ENCODE data around the gene IGF1. TPM values are rescaled to one million over a fixed set of nuclear protein-coding genes. Genes with fewer than 3 reads are reported as not detected.

IGF1 gene
- total and polyA plus RNA-seq, 12 donors = 1.7 to 28.4 (median 16.5) TPM

DNA sequence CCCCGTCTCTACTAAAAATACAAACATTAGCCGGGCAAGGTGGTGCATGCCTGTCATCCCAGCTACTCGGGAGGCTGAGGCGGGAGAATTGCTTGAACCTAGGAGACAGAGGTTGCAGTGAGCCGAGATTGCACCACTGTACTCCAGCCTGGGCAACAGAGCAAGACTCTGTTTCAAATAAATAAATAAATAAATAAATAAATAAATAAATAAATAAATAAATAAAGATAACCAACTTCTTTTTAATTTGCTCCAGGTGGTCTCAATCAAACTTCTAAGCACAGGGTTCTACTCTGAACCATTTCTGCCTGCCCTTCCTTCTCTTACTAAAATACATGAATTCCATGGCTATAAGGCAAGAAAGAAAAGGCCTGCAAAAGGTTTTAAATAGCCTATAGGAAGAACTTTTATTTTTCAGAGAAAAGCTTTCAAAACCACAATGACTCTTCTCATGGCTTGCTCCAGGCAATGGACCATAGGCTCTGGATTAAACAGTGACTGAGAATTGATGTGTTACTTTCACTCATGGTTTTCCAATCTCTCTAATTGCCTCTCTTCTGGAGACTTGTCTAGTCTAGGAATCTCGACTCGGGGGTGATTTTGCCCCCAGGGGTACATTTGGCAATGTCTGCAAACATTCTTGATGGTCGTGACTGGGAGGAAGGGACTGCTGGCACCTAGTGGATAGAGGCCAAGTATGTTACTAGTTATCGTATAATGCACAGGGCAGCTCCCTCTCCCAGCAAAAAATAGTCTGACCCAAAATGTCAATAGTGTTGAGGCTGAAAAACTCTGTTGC, 14.4 kb downstream of the IGF1 start:
- intact Hi-C loops (cut with DNase I) = no loop called here
- WGBS, 4 donors = 82 to 89% (median 86%) methylated on average over 9 of the region's 9 CpGs
- Histone ChIP-seq H3K4me1 (replicated peaks in 1 of 2) (no peaks in the 10 kb centered on the region), H3K9me3 (replicated peaks in 1 of 3) (no peaks in the 10 kb centered on the region), H3K4me3 (no peak overlapping the region), H3K36me3 (replicated peaks in 1 of 2) (no peaks in the 10 kb centered on the region), H3K27ac (no peak overlapping the region), H3K27me3 (no peaks in the 10 kb centered on the region)
- TF ChIP-seq POLR2A (IDR thresholded peaks at IDR 0.05) = no peak
- TF ChIP-seq CTCF (IDR thresholded peaks at IDR 0.05) = no peak
- DNase-seq = no peak

- Histone ChIP-seq H3K27ac (peak overlapping the region in 1 of 5 donors; percentile 20), H3K27me3 (no peaks in the 10 kb centered on the region), H3K4me3 (no peak overlapping the region), H3K9me3 (replicated peaks in 1 of 3) (no peaks in the 10 kb centered on the region), H3K4me1 (replicated peaks in 1 of 2) (no peaks in the 10 kb centered on the region), H3K36me3 (replicated peaks in 1 of 2) (no peaks in the 10 kb centered on the region)
- intact Hi-C loops (cut with DNase I) = no loop called here
- WGBS, 4 donors = 59 to 76% (median 70%) methylated on average over 2 of the region's 2 CpGs
- TF ChIP-seq POLR2A (IDR thresholded peaks at IDR 0.05) (no peak), CTCF (IDR thresholded peaks at IDR 0.05) (no peak)
- no peak for DNase-seq
These were observed 16.6 kb downstream of the IGF1 start for GRCh38 chr12:102463659-102464249.

GRCh38 chr12:102462795-102463465, 17.4 kb downstream of the IGF1 start:
- no peaks in the 10 kb centered on the region for H3K36me3 ChIP-seq (replicated peaks in 1 of 2)
- intact Hi-C loops (cut with DNase I) = no loop called here
- DNase-seq = no peak
- no peaks in the 10 kb centered on the region for H3K9me3 ChIP-seq (replicated peaks in 1 of 3)
- H3K27ac ChIP-seq = peak overlapping the region in 1 of 5 donors; percentile 20
- no peak overlapping the region for H3K4me3 ChIP-seq
- no peaks in the 10 kb centered on the region for H3K27me3 ChIP-seq
- TF ChIP-seq POLR2A (IDR thresholded peaks at IDR 0.05) (no peak), CTCF (IDR thresholded peaks at IDR 0.05) (no peak)
- H3K4me1 ChIP-seq (replicated peaks in 1 of 2) = no peaks in the 10 kb centered on the region
- WGBS, 4 donors = 61 to 69% (median 66%) methylated on average over 8 of the region's 8 CpGs

DNA sequence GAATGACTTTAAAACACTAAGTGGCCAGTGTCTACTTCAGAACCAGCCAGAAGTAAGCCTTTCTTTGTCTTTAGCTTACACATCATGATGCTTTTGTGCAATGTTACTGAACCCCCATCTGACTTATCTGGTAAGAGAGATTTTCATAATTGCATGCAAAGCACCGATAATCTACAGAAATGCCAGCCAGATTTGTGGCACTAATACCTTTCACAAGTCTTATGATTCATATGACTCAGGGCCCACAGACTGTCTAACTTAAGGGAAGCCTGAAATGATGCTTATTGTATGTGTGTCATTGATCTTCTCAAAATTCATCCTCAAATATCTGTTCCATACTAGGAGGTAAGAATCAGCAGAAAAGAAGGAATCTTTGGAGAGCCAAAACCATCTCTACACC, 18.0 kb downstream of the IGF1 start:
- Histone ChIP-seq H3K27ac (no peak overlapping the region), H3K27me3 (no peaks in the 10 kb centered on the region), H3K36me3 (replicated peaks in 1 of 2) (no peaks in the 10 kb centered on the region), H3K9me3 (replicated peaks in 1 of 3) (no peaks in the 10 kb centered on the region), H3K4me3 (no peak overlapping the region), H3K4me1 (replicated peaks in 1 of 2) (no peaks in the 10 kb centered on the region)
- TF ChIP-seq CTCF (IDR thresholded peaks at IDR 0.05) (no peak), POLR2A (IDR thresholded peaks at IDR 0.05) (no peak)
- intact Hi-C loops (cut with DNase I) = no loop called here
- no peak for DNase-seq
- WGBS, 4 donors = 83 to 93% (median 92%) methylated on average over 1 of the region's 1 CpG

Data from adrenal gland (tissue), 12 donors.